ENCODE results near the gene GALNT14. TPM values are rescaled to one million over a fixed set of nuclear protein-coding genes. Genes with fewer than 3 reads are reported as not detected.

The GALNT14 gene
- total and polyA plus RNA-seq, 2 of the 13 experiments (the other 11 are each of a cell fraction or from before 2014, with no cell fraction given), result not detected

DNA sequence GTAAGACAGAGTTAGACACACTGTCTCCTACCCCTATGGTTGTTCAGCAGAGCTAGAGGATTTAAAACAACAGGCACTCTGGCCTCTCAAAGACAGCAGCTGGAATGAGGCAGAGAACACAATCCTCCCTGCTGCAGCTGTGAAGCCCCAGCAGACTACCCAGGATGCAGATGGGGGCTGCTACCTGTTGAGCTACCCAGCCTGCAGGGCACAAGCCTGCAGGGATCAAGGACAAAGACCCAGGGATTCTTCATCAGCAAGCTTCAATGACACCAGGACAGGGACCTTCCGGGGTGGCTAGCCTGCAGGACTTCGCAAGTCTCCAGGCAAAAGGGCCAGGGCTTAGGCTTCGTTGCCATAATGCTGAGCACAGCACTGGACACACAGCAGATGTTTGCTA, 27.2 kb downstream of the GALNT14 start:
- FAIRE-seq (no peak), ATAC-seq (no peak), DNase-seq (ENCODE audit: low spot score) (no peak)
- no peaks in the 10 kb centered on the region for H3K79me2 ChIP-seq (ENCODE audit: insufficient read depth, low read length)
- no peak for TF ChIP-seq CHCHD3 (CRISPR knock-in tag; IDR thresholded peaks at IDR 0.05)
- TF ChIP-seq, protein P1, sequence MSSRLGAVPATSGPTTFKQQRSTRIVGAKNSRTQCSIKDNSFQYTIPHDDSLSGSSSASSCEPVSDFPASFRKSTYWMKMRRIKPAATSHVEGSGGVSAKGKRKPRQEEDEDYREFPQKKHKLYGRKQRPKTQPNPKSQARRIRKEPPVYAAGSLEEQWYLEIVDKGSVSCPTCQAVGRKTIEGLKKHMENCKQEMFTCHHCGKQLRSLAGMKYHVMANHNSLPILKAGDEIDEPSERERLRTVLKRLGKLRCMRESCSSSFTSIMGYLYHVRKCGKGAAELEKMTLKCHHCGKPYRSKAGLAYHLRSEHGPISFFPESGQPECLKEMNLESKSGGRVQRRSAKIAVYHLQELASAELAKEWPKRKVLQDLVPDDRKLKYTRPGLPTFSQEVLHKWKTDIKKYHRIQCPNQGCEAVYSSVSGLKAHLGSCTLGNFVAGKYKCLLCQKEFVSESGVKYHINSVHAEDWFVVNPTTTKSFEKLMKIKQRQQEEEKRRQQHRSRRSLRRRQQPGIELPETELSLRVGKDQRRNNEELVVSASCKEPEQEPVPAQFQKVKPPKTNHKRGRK (CRISPR knock-in tag; IDR thresholded peaks at IDR 0.05), result no peak
- no peak for TF ChIP-seq ZNF841 (CRISPR knock-in tag; IDR thresholded peaks at IDR 0.05; ENCODE audit: borderline replicate concordance)
- TF ChIP-seq PCBP2 (optimal IDR thresholded peaks at IDR 0.05; ENCODE audit: low read depth, low read length, poor library complexity, severe bottlenecking), result no peak
- TF ChIP-seq EZH2 (conservative IDR thresholded peaks at IDR 0.05; ENCODE audit: low read depth, low read length), result no peak
- TF ChIP-seq ELK4 (CRISPR knock-in tag; IDR thresholded peaks at IDR 0.05; ENCODE audit: borderline replicate concordance), result no peak
- no peak for TF ChIP-seq SRSF1 (optimal IDR thresholded peaks at IDR 0.05; ENCODE audit: low read depth, low read length)
- no peak for TF ChIP-seq PRPF4 (IDR thresholded peaks at IDR 0.05; ENCODE audit: low read depth, low read length, poor library complexity, severe bottlenecking)
- no peak for TF ChIP-seq ERF (CRISPR knock-in tag; IDR thresholded peaks at IDR 0.05)
- TF ChIP-seq, protein P2, sequence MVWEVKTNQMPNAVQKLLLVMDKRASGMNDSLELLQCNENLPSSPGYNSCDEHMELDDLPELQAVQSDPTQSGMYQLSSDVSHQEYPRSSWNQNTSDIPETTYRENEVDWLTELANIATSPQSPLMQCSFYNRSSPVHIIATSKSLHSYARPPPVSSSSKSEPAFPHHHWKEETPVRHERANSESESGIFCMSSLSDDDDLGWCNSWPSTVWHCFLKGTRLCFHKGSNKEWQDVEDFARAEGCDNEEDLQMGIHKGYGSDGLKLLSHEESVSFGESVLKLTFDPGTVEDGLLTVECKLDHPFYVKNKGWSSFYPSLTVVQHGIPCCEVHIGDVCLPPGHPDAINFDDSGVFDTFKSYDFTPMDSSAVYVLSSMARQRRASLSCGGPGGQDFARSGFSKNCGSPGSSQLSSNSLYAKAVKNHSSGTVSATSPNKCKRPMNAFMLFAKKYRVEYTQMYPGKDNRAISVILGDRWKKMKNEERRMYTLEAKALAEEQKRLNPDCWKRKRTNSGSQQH (CRISPR knock-in tag; IDR thresholded peaks at IDR 0.05; ENCODE audit: low read depth), result no peak
- CTCF ChIA-PET (ENCODE audit: low intra/inter-chr PET ratio, low total read pairs), result no interaction called here
- BruUV-seq (replicated peaks), result no TSS peak
- no peaks in the 10 kb centered on the region for H3K9me3 ChIP-seq (ENCODE audit: low read length)
- H3K4me1 ChIP-seq (ENCODE audit: insufficient read depth, low read length), result no peaks in the 10 kb centered on the region
- H3K4me3 ChIP-seq (replicated peaks in 1 of 3; ENCODE audit: insufficient read depth in 1 of 3, low read depth in 2 of 3, low read length in 3 of 3), result no peak overlapping the region
- H3K36me3 ChIP-seq (replicated peaks in 1 of 2; ENCODE audit: control insufficient read depth in 1 of 2, insufficient read depth in 2 of 2, low read length in 2 of 2), result no peaks in the 10 kb centered on the region
- no peaks in the 10 kb centered on the region; a peak in 1 of 5 replicates for H3K27me3 ChIP-seq (ENCODE audit: control insufficient read depth in 1 of 2, insufficient read depth in 2 of 2, low read length in 2 of 2)
- POLR2A ChIA-PET, result no interaction called here
- in situ Hi-C loops (cut with HindIII; ENCODE audit: extremely low pct_ligation_motif_present, low pct_unique_long_range_greater_than_20kb), result no loop called here
- intact Hi-C loops (cut with micrococcal nuclease; ENCODE audit: unreplicated experiment), result no loop called here
- no peak overlapping the region for H3K9ac ChIP-seq (ENCODE audit: insufficient read depth, low read depth, low read length)
- no peak overlapping the region for H2AFZ ChIP-seq (ENCODE audit: low read length)
- WGBS (ENCODE audit: low lambda C conversion rate), result 42% methylated on average over 3 of the region's 3 CpGs
- H4K20me1 ChIP-seq (ENCODE audit: insufficient read depth, low read length), result no peaks in the 10 kb centered on the region
- no peak overlapping the region for H3K27ac ChIP-seq (ENCODE audit: extremely low read length, insufficient read depth, low read length)
- no peak overlapping the region for H3K4me2 ChIP-seq (ENCODE audit: low read depth, low read length)
